Neural cell (in vitro differentiated cells): ENCODE measurements around the gene C17orf78. TPM values are rescaled to one million over a fixed set of nuclear protein-coding genes. Genes with fewer than 3 reads are reported as not detected.

Experiments
- H2AFZ ChIP-seq: fragments of 200-600, 300-800 bp; sonication (generic), shearing (Covaris generic); 2 replicates; pipeline ENCODE4 v1.6.0; 2014; ENCODE audit warnings: low read depth, mild to moderate bottlenecking, antibody characterized with exemption, low read length, moderate library complexity
- H3F3A ChIP-seq: fragments of 200-600 bp; shearing (Covaris generic); 2 replicates; pipeline ENCODE4 v1.6.1; 2016; ENCODE audit warnings: mild to moderate bottlenecking, moderate library complexity, mixed read lengths, antibody characterized with exemption, low read length; ENCODE audit not compliant: insufficient read depth, poor library complexity, severe bottlenecking
- H3K27ac ChIP-seq: fragments of 200-600, 300-800 bp; sonication (generic), shearing (Covaris generic); 2 replicates; pipeline ENCODE4 v1.5.1; 2014; ENCODE audit warnings: mild to moderate bottlenecking, low read length, moderate library complexity
- H3K27me3 ChIP-seq: fragments of 300-800, 200-600 bp; sonication (generic), shearing (Covaris generic); 2 replicates; pipeline ENCODE4 v1.6.0; 2014; ENCODE audit warnings: mild to moderate bottlenecking, low read depth, low read length, moderate library complexity; ENCODE audit not compliant: insufficient read depth
- H3K36me3 ChIP-seq: fragments of 300-800, 200-600 bp; sonication (generic), shearing (Covaris generic); 2 replicates; pipeline ENCODE4 v1.5.1; 2014; ENCODE audit warnings: mild to moderate bottlenecking, antibody characterized with exemption, low read length, moderate library complexity; ENCODE audit not compliant: insufficient read depth
- H3K4me2 ChIP-seq: fragments of 300-800, 200-600 bp; sonication (generic), shearing (Covaris generic); 2 replicates; pipeline ENCODE4 v1.6.0; 2014; ENCODE audit warnings: mild to moderate bottlenecking, low read length
- H3K4me3 ChIP-seq: fragments of 300-800, 200-600 bp; sonication (generic), shearing (Covaris generic); 2 replicates; pipeline ENCODE4 v1.5.1; 2014; ENCODE audit warnings: mild to moderate bottlenecking, low read length, moderate library complexity
- H3K79me2 ChIP-seq: fragments of 200-600 bp; shearing (Covaris generic); replicated peaks from 2 replicates; pipeline ENCODE4 v1.6.0; 2014; ENCODE audit warnings: mild to moderate bottlenecking, low read length, moderate library complexity; ENCODE audit not compliant: insufficient read depth
- H3K9ac ChIP-seq: fragments of 300-800, 200-600 bp; sonication (generic), shearing (Covaris generic); 2 replicates; pipeline ENCODE4 v1.6.1; 2016; ENCODE audit warnings: mild to moderate bottlenecking, low read length, mixed read lengths
- H3K9me2 ChIP-seq: fragments of 200-600 bp; shearing (Covaris generic); 2 replicates; pipeline ENCODE4 v1.6.1; 2016; ENCODE audit warnings: mild to moderate bottlenecking, low read length, mixed read lengths; ENCODE audit not compliant: insufficient read depth
- H3K9me3 ChIP-seq: fragments of 200-600, 300-800 bp; sonication (generic), shearing (Covaris generic); 2 replicates; pipeline ENCODE4 v1.6.1; 2016; ENCODE audit warnings: mild to moderate bottlenecking, mixed run types, low read length, moderate library complexity, mixed read lengths
- H4K20me1 ChIP-seq: fragments of 200-600 bp; shearing (Covaris generic); 2 replicates; pipeline ENCODE4 v1.6.1; 2016; ENCODE audit warnings: mild to moderate bottlenecking, mixed run types; ENCODE audit not compliant: insufficient read depth
- EP300 ChIP-seq: fragments of 450-650 bp; conservative IDR thresholded peaks from 2 replicates; pipeline ENCODE4 v1.6.1; 2014; ENCODE audit warnings: antibody characterized with exemption, mild to moderate bottlenecking, moderate library complexity; ENCODE audit not compliant: poor library complexity, severe bottlenecking
- EZH2 ChIP-seq: fragments of 200-600, 300-800 bp; shearing (Covaris generic), sonication (generic); IDR thresholded peaks from 2 replicates; pipeline ENCODE4 v1.6.1; 2014; ENCODE audit warnings: antibody characterized with exemption, low read length, borderline replicate concordance, mild to moderate bottlenecking; ENCODE audit not compliant: insufficient read depth, poor library complexity, severe bottlenecking
- MXI1 ChIP-seq: fragments of 450-650 bp; conservative IDR thresholded peaks from 2 replicates; pipeline ENCODE4 v1.6.1; 2014; ENCODE audit warnings: antibody characterized with exemption, mild to moderate bottlenecking; ENCODE audit not compliant: poor library complexity, severe bottlenecking
- POLR2AphosphoS5 ChIP-seq: IDR thresholded peaks from 2 replicates; pipeline ENCODE4 v1.6.1; 2012
- RAD21 ChIP-seq: fragments of 450-650 bp; conservative IDR thresholded peaks from 2 replicates; pipeline ENCODE4 v1.6.1; 2014; ENCODE audit warnings: antibody characterized with exemption, mild to moderate bottlenecking, moderate library complexity
- SMC3 ChIP-seq: fragments of 450-650 bp; conservative IDR thresholded peaks from 2 replicates; pipeline ENCODE4 v1.6.1; 2014; ENCODE audit warnings: antibody characterized with exemption, mild to moderate bottlenecking, moderate library complexity; ENCODE audit not compliant: poor library complexity
- TAF1 ChIP-seq: IDR thresholded peaks from 2 replicates; pipeline ENCODE4 v1.6.1; 2012; ENCODE audit warnings: low read depth
- polyA plus RNA-seq: library from polyadenylated mRNA; depleted of rRNA; stranded (reverse); fragments of >200 nt; gene quantifications from 2 replicates; pipeline ENCODE4 v1.2.3, GENCODE V29; 2014
- TF ChIP-seq, protein P1 (sequence below): IDR thresholded peaks from 2 replicates; pipeline ENCODE4 v1.6.1; 2012; ENCODE audit warnings: borderline replicate concordance
- TF ChIP-seq, protein P2 (sequence below): fragments of 450-650 bp; IDR thresholded peaks from 2 replicates; pipeline ENCODE4 v1.5.1; 2014; ENCODE audit warnings: antibody characterized with exemption, mild to moderate bottlenecking, moderate library complexity; ENCODE audit not compliant: poor library complexity, severe bottlenecking

C17orf78 gene
- polyA plus RNA-seq, 1 donor from 2014 or later: not detected

DNA sequence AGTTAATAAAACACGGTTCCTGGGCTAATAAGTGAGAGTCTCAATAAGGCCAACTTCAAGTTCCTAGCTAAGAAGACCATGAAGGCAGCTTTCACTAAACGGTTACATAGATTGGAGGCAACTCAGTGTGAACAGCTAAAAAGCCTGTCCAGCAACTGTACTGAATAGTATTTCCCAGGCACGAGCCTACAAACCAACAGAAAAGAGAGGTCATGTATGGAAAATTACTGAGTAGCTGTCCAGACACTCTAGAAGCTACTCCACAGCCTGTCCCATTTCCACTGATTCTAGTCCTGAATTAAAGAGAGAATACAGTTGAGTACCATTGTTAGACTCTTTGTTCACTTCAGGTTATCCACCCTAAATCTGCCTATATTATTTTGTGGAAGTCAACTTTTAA is 36.5 kb upstream of the C17orf78 start:
- Histone ChIP-seq H3K4me2 (no peak overlapping the region), H3K27ac (no peak overlapping the region), H3K27me3 (no peaks in the 10 kb centered on the region), H3K79me2 (no peaks in the 10 kb centered on the region), H3K9me3 (no peaks in the 10 kb centered on the region), H3K9me2 (no peaks in the 10 kb centered on the region), H3F3A (no peaks in the 10 kb centered on the region), H3K36me3 (no peaks in the 10 kb centered on the region), H3K4me3 (no peak overlapping the region), H4K20me1 (no peaks in the 10 kb centered on the region), H2AFZ (no peak overlapping the region), H3K9ac (no peak overlapping the region)
- TF ChIP-seq, protein P1, sequence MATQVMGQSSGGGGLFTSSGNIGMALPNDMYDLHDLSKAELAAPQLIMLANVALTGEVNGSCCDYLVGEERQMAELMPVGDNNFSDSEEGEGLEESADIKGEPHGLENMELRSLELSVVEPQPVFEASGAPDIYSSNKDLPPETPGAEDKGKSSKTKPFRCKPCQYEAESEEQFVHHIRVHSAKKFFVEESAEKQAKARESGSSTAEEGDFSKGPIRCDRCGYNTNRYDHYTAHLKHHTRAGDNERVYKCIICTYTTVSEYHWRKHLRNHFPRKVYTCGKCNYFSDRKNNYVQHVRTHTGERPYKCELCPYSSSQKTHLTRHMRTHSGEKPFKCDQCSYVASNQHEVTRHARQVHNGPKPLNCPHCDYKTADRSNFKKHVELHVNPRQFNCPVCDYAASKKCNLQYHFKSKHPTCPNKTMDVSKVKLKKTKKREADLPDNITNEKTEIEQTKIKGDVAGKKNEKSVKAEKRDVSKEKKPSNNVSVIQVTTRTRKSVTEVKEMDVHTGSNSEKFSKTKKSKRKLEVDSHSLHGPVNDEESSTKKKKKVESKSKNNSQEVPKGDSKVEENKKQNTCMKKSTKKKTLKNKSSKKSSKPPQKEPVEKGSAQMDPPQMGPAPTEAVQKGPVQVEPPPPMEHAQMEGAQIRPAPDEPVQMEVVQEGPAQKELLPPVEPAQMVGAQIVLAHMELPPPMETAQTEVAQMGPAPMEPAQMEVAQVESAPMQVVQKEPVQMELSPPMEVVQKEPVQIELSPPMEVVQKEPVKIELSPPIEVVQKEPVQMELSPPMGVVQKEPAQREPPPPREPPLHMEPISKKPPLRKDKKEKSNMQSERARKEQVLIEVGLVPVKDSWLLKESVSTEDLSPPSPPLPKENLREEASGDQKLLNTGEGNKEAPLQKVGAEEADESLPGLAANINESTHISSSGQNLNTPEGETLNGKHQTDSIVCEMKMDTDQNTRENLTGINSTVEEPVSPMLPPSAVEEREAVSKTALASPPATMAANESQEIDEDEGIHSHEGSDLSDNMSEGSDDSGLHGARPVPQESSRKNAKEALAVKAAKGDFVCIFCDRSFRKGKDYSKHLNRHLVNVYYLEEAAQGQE: no peak
- TF ChIP-seq POLR2AphosphoS5: no peak
- TF ChIP-seq SMC3: no peak
- no peak for TF ChIP-seq EP300
- TF ChIP-seq TAF1: no peak
- TF ChIP-seq, protein P2, sequence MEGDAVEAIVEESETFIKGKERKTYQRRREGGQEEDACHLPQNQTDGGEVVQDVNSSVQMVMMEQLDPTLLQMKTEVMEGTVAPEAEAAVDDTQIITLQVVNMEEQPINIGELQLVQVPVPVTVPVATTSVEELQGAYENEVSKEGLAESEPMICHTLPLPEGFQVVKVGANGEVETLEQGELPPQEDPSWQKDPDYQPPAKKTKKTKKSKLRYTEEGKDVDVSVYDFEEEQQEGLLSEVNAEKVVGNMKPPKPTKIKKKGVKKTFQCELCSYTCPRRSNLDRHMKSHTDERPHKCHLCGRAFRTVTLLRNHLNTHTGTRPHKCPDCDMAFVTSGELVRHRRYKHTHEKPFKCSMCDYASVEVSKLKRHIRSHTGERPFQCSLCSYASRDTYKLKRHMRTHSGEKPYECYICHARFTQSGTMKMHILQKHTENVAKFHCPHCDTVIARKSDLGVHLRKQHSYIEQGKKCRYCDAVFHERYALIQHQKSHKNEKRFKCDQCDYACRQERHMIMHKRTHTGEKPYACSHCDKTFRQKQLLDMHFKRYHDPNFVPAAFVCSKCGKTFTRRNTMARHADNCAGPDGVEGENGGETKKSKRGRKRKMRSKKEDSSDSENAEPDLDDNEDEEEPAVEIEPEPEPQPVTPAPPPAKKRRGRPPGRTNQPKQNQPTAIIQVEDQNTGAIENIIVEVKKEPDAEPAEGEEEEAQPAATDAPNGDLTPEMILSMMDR: no peak
- TF ChIP-seq EZH2: no peak
- no peak for TF ChIP-seq MXI1
- no peak for TF ChIP-seq RAD21

DNA sequence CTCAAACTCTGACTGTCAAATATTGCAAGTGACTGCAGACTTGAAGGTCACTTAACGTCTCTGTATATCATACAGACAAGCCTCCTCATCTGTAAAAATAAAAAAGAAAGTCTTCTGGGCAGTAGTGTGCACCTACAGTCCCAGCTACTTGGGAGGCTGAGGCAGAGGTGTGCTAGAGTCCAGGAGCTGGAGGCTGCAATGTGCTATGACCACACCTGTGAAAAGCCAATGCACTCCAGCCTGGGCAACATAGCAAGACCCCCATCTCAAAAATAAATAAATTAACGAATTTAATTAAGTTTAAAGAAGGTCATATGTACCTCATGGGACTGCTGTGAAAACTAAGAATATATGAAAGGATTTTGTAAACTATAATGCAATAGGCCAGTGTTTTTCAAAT is 35.0 kb upstream of the C17orf78 start:
- TF ChIP-seq EP300 (no peak), TAF1 (no peak), RAD21 (no peak), EZH2 (no peak), SMC3 (no peak), MXI1 (no peak), POLR2AphosphoS5 (no peak)
- TF ChIP-seq, protein P1: no peak
- TF ChIP-seq, protein P2: no peak
- no peaks in the 10 kb centered on the region for H3K27me3 ChIP-seq
- H3K9me2 ChIP-seq: no peaks in the 10 kb centered on the region
- no peak overlapping the region for H3K4me2 ChIP-seq
- H3K9ac ChIP-seq: no peak overlapping the region
- H3K4me3 ChIP-seq: no peak overlapping the region
- no peak overlapping the region for H2AFZ ChIP-seq
- no peaks in the 10 kb centered on the region for H3K79me2 ChIP-seq
- no peaks in the 10 kb centered on the region for H4K20me1 ChIP-seq
- H3K27ac ChIP-seq: no peak overlapping the region
- no peaks in the 10 kb centered on the region for H3F3A ChIP-seq
- no peaks in the 10 kb centered on the region for H3K9me3 ChIP-seq
- no peaks in the 10 kb centered on the region for H3K36me3 ChIP-seq
